Melanocyte of skin (primary cell): ENCODE data around the gene PALD1. TPM values are rescaled to one million over a fixed set of nuclear protein-coding genes. Genes with fewer than 3 reads are reported as not detected.

Experiments used
- total RNA-seq, 2 donors: library from RNA; depleted of rRNA; stranded (reverse); fragments of >200 nt; gene quantifications; 2 replicates each; pipeline ENCODE4 v1.2.3, GENCODE V29; 2012

The PALD1 gene
- total RNA-seq = under 1 TPM; under 0.01 to 0.34 TPM

GRCh38 chr10:70478191-70479164 is at the start of gene PALD1:
PALD1 (plus strand) TSS chr10:70478767; CDS start chr10:70525952, 47,185 bp downstream.

GRCh38 chr10:70441161-70441894 is 37.2 kb upstream of the PALD1 start, which contains the start of gene NODAL:
NODAL (minus strand) TSS chr10:70441681; CDS start chr10:70441667, 14 bp downstream.

GRCh38 chr10:70602665-70603448 is 124.3 kb downstream of the PALD1 start, which contains the start of gene PRF1:
PRF1 (minus strand) TSS chr10:70602741; CDS start chr10:70600902, 1,839 bp downstream.

Other genes starting within 250 kb of the PALD1 start
- gene PPA1, start 245.3 kb upstream of the PALD1 start, total RNA-seq = 100 to 1,000 TPM; 134 to 228 TPM
- under 1 TPM in 1 of 2 donors, not detected in 1; under 0.01 TPM for gene NPFFR1, start 194.8 kb upstream of the PALD1 start, total RNA-seq
- 1 to 10 TPM; 7.0 to 7.9 TPM for gene LRRC20, start 96.1 kb upstream of the PALD1 start, total RNA-seq
- 10 to 100 TPM; 20.6 to 23.0 TPM for gene EIF4EBP2, start 74.6 kb upstream of the PALD1 start, total RNA-seq
- gene NODAL, start 37.1 kb upstream of the PALD1 start, total RNA-seq = not detected
- not detected for gene PRF1, start 124.0 kb downstream of the PALD1 start, total RNA-seq
- gene ADAMTS14, start 193.7 kb downstream of the PALD1 start, total RNA-seq = under 1 TPM; under 0.01 to 0.33 TPM